ENCODE measurements around the gene CROCC2. TPM values are rescaled to one million over a fixed set of nuclear protein-coding genes. Genes with fewer than 3 reads are reported as not detected.

CROCC2 gene
- total and polyA plus RNA-seq, 2 of the 13 experiments (the other 11 are each of a cell fraction or from before 2014, with no cell fraction given), result not detected

GRCh38 chr2:240868286-240869108 is 37.6 kb upstream of the CROCC2 start, which contains the start of gene AGXT (continued):
- TF ChIP-seq ZNF788 (CRISPR knock-in tag; IDR thresholded peaks at IDR 0.05; ENCODE audit: borderline replicate concordance) (peak; percentile 82; the same call in 1 of the 2 replicates), KLF6 (CRISPR knock-in tag; IDR thresholded peaks at IDR 0.05) (peak; percentile 28; the same call in 1 of the 2 replicates), ZNF414 (CRISPR knock-in tag; IDR thresholded peaks at IDR 0.05) (no peak), ZNF207 (IDR thresholded peaks at IDR 0.05; ENCODE audit: borderline replicate concordance) (no peak), ZNF564 (CRISPR knock-in tag; IDR thresholded peaks at IDR 0.05) (no peak), ISL2 (CRISPR knock-in tag; IDR thresholded peaks at IDR 0.05) (peak; percentile 79), PBX3 (CRISPR knock-in tag; IDR thresholded peaks at IDR 0.05; ENCODE audit: borderline replicate concordance) (no peak), GTF2F1 (IDR thresholded peaks at IDR 0.05; ENCODE audit: low read length) (no peak), RFXANK (CRISPR knock-in tag; IDR thresholded peaks at IDR 0.05) (no peak), CREB1 (IDR thresholded peaks at IDR 0.05) (no peak), CREB1 (CRISPR knock-in tag; IDR thresholded peaks at IDR 0.05) (no peak), ZBTB10 (CRISPR knock-in tag; IDR thresholded peaks at IDR 0.05; ENCODE audit: borderline replicate concordance) (peak; percentile 48; the same call in 1 of the 2 replicates), TOE1 (CRISPR knock-in tag; IDR thresholded peaks at IDR 0.05) (0 out of 2 replicates have a peak, but pooled peaks have one; percentile 66), CENPT (CRISPR knock-in tag; IDR thresholded peaks at IDR 0.05; ENCODE audit: low read depth) (no peak), HNF1A (IDR thresholded peaks at IDR 0.05; ENCODE audit: low read depth) (no peak), HNF1A (CRISPR knock-in tag; IDR thresholded peaks at IDR 0.05; ENCODE audit: borderline replicate concordance) (peak; percentile 63; the same call in 1 of the 2 replicates), RFX1 (IDR thresholded peaks at IDR 0.05) (no peak), YY1 (IDR thresholded peaks at IDR 0.05; ENCODE audit: insufficient read depth, insufficient replicate concordance, low read depth, low read length) (peak; percentile 34), ZNF891 (CRISPR knock-in tag; IDR thresholded peaks at IDR 0.05) (0 out of 2 replicates have a peak, but pooled peaks have one; percentile 61), HNF4G (IDR thresholded peaks at IDR 0.05; ENCODE audit: borderline replicate concordance, low read depth, low read length) (no peak; the same call in 1 of the 2 replicates), HNF4G (CRISPR knock-in tag; IDR thresholded peaks at IDR 0.05; ENCODE audit: borderline replicate concordance, low read depth) (peak; percentile 84; the same call in 1 of the 2 replicates), REPIN1 (CRISPR knock-in tag; IDR thresholded peaks at IDR 0.05; ENCODE audit: borderline replicate concordance, low read depth) (peak; percentile 80; the same call in 1 of the 2 replicates)

All from HepG2 (cell line).